GM21381 (cell line): ENCODE measurements around the gene OLA1.

Experiments
- ATAC-seq: cut with Tn5 transposase; IDR thresholded peaks from one replicate; pipeline ENCODE4 v1.9.1; 2021; ENCODE audit warnings: mild to moderate bottlenecking, moderate library complexity; ENCODE audit not compliant: unreplicated experiment

OLA1 gene

GRCh38 chr2:174071321-174071720, 177.0 kb downstream of the OLA1 start:
- ATAC-seq, result no peak

DNA sequence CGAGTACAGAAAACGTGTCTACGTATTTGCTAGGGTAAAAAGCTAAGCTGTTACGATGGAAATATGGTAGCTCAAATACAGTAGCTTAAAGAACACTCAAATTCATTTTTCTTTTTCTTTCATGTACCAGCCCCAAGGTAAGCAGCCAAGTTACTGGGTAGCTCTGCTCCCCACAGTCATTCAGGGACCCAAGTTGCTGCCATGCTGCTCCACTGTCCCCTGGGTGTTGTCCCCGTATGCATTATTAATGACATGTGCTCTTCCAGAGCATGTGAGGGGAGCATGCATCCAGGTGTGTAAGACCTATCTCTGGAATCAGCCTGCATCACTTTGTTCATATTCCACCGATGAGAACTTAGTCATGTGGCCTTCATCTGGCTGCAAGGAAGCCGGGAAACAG, 178.1 kb downstream of the OLA1 start:
- no peak for ATAC-seq

GRCh38 chr2:174067815-174068214, 180.5 kb downstream of the OLA1 start:
- ATAC-seq, result no peak

DNA sequence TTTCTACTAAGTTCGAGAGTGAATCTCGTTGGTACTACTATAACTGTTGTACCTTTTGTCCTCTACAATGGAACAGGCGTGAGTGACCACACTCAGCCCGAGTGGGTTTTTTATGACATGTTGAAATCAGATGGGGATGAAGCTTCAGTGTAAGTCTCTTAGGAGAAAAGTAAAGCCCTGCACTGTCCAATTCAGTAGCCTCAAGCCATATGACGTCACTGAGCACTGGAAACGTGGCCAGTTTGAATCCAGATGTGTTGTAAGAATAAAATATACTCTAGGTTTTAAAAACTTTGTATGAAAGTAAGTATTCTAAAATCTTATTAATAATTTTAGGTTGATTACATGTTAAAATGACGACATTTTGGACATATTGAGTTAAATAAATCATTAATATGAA, 181.5 kb downstream of the OLA1 start:
- no peak for ATAC-seq

DNA sequence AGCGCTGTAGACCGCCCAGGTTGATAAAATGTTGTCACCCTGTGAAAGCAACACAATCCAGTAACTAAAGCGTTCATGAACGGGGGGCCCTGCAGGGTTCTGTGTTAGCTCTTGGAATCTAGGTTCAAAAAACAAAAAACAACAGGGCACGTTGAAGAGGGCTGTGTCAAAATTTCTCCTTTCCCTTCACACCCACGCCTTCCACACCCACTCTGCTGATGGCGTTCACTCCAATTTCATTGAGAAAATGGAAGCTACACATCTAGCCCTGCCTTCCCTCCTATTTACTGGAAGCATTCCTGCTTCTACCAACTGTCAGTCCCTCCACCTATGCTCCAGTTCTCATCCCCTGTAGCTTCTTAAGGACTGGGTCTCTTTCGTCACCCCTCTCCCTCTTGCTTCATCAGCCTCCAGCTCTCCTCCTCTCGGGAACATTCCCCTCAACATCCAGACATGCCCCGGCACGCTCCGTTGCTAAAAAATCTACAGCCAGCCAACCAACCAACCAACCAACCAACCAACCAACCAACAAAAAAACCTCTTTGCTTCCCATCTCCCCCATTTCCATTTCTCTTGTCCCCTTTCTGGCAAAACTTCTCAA, 184.7 kb downstream of the OLA1 start:
- no peak for ATAC-seq

- ATAC-seq, result no peak
These were observed 185.4 kb downstream of the OLA1 start for GRCh38 chr2:174062934-174063333.

- ATAC-seq, result no peak
These were observed 188.5 kb downstream of the OLA1 start for GRCh38 chr2:174059884-174060244.

GRCh38 chr2:174059178-174059883, 189.0 kb downstream of the OLA1 start:
- ATAC-seq, result no peak

DNA sequence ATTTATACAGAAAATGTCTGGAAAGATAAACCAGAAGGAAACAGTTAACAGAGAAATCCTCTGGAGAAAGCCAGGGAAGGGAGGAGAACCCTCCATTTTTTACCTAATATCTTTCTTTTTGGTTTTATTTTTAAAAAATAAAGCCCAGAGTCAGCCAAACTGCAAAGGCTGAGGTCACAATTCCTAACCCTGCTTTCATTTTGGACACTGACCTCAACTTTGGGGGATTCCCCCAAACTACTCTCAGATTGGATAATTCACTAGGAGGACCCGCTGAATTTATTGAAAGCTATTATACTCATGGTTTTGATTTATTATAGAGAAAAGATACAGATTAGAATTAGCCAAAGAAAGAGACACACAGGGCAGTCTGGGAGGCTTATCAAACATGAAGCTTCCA, 189.9 kb downstream of the OLA1 start:
- ATAC-seq, result no peak

- ATAC-seq, result no peak
These were observed 190.3 kb downstream of the OLA1 start for GRCh38 chr2:174058026-174058425.

DNA sequence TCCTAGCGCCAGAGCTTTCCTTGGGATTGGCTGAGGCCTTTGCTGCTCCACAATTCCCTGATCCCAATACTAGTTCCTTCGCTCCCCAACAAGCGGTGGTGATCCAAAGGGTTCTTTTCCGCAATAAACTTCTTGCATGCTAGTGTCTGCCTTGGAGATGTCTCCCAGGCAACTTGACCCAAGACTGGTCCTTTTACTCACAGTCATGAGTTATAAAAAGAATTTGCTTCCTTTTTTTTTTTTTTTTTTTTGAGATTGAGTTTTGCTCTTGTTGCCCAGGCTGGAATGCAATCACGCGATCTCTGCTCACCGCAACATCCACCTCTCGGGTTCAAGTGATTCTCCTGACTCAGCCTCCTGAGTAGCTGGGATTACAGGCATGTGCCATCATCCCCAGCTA, 193.4 kb downstream of the OLA1 start:
- ATAC-seq, result no peak

DNA sequence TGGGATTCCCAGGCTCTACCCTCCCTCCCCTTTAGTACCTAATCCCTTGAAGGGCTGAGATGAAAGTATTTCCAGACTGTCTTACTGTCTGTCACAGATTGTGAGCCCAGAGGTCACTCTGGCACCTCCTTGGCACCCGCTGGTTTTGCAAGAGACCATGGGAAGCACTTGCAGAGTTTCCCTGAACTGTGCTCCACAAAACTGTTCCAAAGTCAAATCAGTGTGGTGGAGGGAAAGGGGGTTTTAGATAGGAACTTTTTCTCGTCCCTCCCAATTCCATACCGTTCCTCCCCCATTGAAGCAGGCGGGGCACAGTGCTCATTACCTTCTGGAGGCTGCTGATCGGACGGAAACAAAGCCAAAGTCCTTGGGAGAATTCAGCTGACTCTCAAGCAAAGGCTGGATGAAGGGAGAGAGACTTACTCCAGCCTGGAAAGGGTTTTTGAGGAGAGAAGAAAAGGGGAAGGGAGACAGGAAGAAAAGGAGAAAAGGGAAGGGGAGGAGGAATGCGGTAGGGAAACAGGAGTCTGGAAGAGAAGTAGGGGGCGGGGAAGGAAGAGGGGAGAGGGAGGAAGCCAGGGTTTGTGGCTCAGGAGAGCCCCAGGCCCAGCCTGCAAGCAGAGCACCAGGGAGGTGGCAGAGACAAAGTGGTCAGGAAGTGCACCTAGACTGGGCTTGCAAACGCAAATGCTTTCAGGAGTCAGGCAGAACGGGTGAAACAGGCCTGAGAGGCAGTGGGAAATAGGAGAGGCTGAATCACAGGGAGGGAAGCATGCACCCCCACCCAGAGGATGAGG, 194.8 kb downstream of the OLA1 start:
- no peak for ATAC-seq

DNA sequence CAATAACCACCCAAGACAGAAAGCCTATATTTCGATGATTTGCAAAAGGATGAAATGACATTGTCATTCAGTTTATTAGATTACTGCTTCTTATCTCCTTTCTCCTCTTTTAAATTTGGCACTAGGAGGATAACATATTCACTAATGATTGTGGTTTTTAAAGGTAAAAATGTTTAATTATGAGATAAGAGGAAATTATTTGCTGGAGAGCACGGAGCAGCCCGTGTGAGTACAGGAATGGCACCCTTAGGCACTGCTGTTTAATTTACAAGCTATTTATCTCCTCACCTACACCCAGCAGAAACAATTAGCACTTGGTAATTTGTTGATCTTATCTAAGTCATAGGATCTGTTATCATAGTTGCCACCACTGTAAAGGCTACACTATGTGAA, 195.8 kb downstream of the OLA1 start:
- ATAC-seq, result no peak

GRCh38 chr2:174051741-174052583, 196.4 kb downstream of the OLA1 start:
- no peak for ATAC-seq

DNA sequence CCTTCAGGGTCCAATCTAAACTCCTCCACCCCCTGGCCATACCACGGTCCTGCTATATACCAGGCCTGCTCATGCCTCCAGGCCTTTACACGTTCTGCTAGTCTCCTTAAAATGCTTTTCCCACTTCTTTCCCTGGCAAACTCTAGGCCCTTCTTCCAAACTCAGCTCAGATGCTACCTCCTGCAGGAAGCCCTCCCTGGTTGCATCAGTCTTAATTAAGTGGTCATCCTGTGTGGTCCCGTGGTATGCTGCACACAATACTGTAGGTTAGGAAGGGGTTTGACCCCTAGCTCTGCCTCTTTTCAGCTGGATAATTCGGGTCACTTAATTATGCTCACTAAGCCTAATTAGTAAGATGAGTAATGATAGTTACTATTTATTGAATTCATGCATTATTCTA, 197.3 kb downstream of the OLA1 start:
- ATAC-seq, result no peak

GRCh38 chr2:174049895-174050294, 198.4 kb downstream of the OLA1 start:
- no peak for ATAC-seq

- no peak for ATAC-seq
These were observed 200.1 kb downstream of the OLA1 start for GRCh38 chr2:174048243-174048642.

DNA sequence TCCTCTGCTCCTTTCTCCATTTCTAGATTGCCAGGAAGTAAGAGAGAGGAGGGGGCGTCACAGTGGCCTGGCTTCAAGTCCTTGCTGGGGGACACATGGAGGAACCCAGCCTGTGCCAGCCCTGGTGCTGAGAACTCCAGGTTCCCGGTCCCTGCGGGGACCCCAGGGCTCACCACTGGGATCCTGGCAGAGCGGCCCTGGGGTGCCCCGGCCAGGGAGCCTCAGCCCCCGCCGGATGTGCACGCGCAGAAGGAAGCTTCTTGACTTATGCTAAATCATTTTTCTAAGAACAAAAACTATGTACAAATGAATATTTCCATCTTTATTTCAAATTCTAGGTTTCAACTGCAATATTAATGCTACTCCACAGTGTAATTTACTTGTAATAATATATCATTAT, 200.6 kb downstream of the OLA1 start:
- no peak for ATAC-seq

DNA sequence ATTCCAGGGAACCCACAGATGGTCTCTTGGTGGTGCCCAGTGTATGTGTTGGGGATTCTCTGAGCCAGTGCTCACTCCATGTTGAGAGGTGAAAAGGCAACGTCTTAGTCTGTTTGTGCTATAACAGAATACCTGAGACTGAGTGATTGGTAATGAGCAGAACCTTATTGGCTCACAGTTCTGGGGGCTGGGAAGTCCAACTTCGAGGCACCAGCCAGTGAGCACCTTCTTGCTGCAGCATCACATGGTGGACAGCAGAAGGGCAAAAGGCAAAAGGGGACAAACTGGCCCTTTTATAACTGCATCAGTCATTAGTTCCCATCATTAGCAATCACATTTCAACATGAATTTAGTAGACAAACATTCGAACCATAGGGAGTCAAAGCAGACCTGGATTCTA, 202.2 kb downstream of the OLA1 start:
- no peak for ATAC-seq

DNA sequence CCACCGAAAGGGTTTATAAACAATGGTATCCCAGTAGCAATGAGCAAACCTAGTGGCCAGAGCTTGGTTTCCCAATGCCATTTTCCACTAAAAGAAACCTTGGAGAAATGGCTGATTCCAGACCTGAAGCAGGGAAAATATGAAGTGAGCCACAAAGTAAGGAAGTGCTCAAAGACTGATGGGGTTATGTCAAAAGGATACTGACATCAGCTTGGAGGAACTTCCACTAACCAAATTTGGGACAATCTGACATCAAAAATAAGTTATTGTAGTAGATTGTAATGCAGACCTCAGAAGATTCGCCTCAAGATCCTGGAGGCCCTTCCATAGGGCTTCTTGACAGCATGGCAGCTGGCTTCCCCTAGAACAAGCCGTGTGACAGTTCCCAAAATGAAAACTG, 203.8 kb downstream of the OLA1 start:
- no peak for ATAC-seq

GRCh38 chr2:174040417-174040701, 208.0 kb downstream of the OLA1 start:
- no peak for ATAC-seq
